Dedifferentiated amniotic fluid mesenchymal stem cell (primary cell): ENCODE data around the gene SOSTDC1.

Experiments
- DNase-seq: peaks from one replicate; pipeline ENCODE4 v3.0.0-alpha.2; 2016; ENCODE audit errors: extremely low spot score

The SOSTDC1 gene

GRCh38 chr7:16419859-16420258 is 45.7 kb downstream of the SOSTDC1 start:
- DNase-seq = no peak

DNA sequence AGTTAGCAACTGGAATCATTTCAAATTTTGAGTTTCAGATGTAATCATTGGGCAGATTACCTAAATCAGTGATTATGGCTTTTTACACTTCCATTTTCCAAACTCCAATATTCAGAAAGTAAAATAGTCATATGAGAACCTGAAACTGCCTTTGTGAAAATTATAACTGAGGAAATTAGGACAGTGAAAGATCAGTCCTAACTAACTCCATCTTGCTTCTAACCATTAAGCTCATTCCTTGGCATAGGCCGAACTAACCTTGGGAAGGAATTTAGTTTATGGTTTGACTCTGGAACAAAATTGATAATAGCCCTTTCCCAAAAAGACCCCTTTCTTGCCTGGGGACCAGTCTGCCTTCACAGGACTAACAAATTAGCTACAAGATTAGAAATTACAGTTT is 46.4 kb downstream of the SOSTDC1 start:
- DNase-seq = no peak

DNA sequence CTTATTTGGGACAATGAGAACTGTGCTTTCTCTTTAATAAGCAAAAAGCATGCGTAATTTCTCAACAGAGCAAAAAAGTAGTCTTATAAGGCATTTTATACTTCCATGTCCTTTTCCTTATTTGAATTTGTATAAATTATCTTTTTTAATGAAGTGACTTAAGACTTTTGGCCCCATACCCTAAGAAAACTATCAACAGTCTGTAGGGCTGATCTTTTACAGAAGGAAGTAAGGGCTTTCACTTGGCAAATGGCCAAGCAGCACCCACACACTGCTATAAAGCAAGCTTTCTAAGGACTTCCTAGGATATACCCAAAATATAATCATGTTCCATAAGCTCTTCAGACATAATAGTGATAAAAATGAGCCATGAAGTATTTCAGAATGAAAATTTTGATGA is 47.6 kb downstream of the SOSTDC1 start:
- DNase-seq = no peak

DNA sequence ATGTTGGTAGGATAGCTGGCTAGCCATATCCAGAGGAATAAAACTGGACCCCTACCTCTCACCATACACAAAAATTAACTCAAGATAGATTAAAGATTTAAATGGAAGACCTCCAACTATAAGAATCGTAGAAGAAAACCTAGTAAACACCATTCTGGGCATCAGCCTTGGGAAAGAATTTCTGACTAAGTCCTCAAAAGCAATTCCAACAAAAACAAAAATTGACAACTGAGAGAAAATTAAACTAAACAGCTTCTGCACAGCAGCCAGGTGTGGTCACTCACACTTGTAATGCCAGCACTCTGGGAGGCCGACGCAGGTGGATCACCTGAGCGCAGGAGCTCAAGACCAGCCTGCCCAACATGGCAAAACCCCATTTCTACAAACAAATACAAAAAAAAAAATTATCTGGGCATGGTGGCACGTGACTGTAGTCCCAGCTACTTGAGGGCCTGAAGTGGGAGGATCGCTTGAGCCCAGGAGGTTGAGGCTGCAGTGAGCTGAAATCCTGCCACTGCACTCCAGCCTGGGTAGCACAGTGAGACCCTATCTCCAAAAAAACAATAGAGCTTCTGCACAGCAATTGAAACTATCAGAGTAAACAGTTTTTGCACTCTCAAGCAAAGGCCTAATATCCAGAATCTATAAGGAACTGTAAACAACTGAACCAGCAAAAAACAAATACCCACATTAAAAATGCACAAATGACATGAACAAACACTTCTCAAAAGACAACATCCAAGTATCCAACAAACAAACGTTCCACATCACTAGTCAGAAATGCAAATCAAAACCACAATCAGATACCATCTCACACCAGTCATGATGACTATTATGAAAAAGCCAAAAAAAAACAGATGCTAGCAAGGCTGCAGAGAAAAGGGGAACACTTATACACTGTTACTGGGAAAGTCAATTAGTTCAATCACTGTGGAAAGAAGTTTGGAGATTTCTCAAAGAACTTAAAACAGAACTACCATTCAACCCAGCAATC is 49.0 kb downstream of the SOSTDC1 start:
- DNase-seq = peak; percentile 81

DNA sequence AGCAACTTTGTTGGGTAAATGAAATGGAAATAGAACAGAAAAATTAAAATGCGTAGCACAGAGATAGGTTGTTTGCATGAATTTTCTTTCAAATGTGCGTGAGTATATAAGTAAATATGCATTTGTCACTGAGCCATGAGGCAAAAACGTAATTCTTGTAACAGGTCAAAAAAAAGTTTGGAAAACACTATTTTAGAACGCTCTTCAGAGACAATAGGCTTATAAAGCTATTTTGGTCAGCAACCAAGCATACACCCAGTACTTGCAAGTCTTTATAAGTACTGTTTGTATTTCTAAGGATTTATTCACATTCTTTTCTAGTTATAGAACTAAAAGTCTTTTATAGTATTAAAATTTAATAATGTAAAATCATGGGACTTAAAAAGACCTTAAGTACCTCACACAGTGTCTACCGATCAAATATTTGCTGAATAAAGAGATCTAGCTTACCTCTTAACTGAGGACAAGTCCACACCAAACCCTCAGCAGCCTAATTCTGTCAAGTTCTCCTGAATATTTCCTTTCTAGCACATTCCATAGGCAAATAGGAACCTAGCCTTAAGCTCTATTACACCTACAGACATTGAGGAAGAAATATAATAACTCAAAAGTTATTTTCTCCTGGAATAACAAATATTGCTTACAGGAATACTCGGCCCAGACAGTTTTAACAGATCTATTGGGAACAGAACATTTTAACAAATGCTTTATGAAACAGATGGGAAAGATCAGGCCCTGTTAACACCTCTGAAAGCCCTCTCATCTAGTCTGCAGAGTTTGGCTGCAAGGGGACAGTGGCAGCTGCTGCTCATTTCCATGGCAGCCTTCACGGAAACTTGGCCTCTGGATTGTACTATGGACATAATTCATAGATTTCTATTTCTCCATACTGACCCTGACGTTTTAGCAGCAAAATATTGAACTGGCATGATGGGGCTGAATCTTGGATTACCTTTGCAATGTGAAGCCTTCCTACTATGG is 53.0 kb downstream of the SOSTDC1 start:
- DNase-seq = no peak
